HepG2 (cell line): ENCODE data around the gene EMC9. TPM values are rescaled to one million over a fixed set of nuclear protein-coding genes. Genes with fewer than 3 reads are reported as not detected.

Source experiments
- ETV5 ChIP-seq: IDR thresholded peaks from 2 replicates; pipeline ENCODE4 v1.6.1; 2018; ENCODE audit warnings: missing biosample characterization, missing genetic modification reagents, inconsistent platforms, borderline replicate concordance
- HMGA1 ChIP-seq: sonication (generic); formaldehyde crosslinking; conservative IDR thresholded peaks from 2 replicates; pipeline ENCODE4 v1.4.0; 2020; ENCODE audit warnings: missing genetic modification reagents
- MLLT10 ChIP-seq: sonication (generic); formaldehyde crosslinking; IDR thresholded peaks from 2 replicates; pipeline ENCODE4 v1.4.0; 2020; ENCODE audit warnings: missing genetic modification reagents
- NFYC ChIP-seq: IDR thresholded peaks from 2 replicates; pipeline ENCODE4 v1.6.1; 2016; ENCODE audit warnings: missing genetic modification reagents, missing compliant biosample characterization
- POGZ ChIP-seq: sonication (generic); formaldehyde crosslinking; IDR thresholded peaks from 2 replicates; pipeline ENCODE4 v1.4.0; 2020; ENCODE audit warnings: mild to moderate bottlenecking, missing genetic modification reagents
- PRMT3 ChIP-seq: sonication (generic); formaldehyde crosslinking; IDR thresholded peaks from 2 replicates; pipeline ENCODE4 v1.8.1; 2022; ENCODE audit warnings: low read depth, mild to moderate bottlenecking, moderate library complexity, missing genetic modification reagents, borderline replicate concordance
- SIX1 ChIP-seq: sonication (generic); formaldehyde crosslinking; IDR thresholded peaks from 2 replicates; pipeline ENCODE4 v1.4.0; 2020; ENCODE audit warnings: missing genetic modification reagents, borderline replicate concordance
- SMC3 ChIP-seq: IDR thresholded peaks from 2 replicates; pipeline ENCODE4 v1.6.1; 2011; ENCODE audit warnings: low read length, improper control_type of control experiment
- SP140L ChIP-seq: sonication (generic); formaldehyde crosslinking; IDR thresholded peaks from 2 replicates; pipeline ENCODE4 v1.4.0; 2020; ENCODE audit warnings: missing genetic modification reagents, borderline replicate concordance
- STAT5B ChIP-seq: sonication (generic); formaldehyde crosslinking; IDR thresholded peaks from 2 replicates; pipeline ENCODE4 v1.4.0; 2020; ENCODE audit warnings: missing genetic modification reagents
- ZNF383 ChIP-seq: sonication (generic); formaldehyde crosslinking; IDR thresholded peaks from 2 replicates; pipeline ENCODE4 v1.4.0; 2020; ENCODE audit warnings: missing genetic modification reagents, mild to moderate bottlenecking, borderline replicate concordance
- ZNF431 ChIP-seq: sonication (generic); formaldehyde crosslinking; IDR thresholded peaks from 2 replicates; pipeline ENCODE4 v1.9.0; 2022; ENCODE audit warnings: missing genetic modification reagents, low read depth, mild to moderate bottlenecking, borderline replicate concordance
- ZNF451 ChIP-seq: sonication (generic); formaldehyde crosslinking; IDR thresholded peaks from 2 replicates; pipeline ENCODE4 v1.5.0; 2020; ENCODE audit warnings: mild to moderate bottlenecking, missing genetic modification reagents
- ZSCAN25 ChIP-seq: sonication (generic); formaldehyde crosslinking; IDR thresholded peaks from 2 replicates; pipeline ENCODE4 v1.8.0; 2022; ENCODE audit warnings: mild to moderate bottlenecking, missing genetic modification reagents
- polyA plus RNA-seq, 8 experiments: library from polyadenylated mRNA; depleted of rRNA in 3 of 8; stranded (reverse) in 7 of 8; unstranded in 1 of 8; fragments of >200 nt; fragmentation: Illumina TruSeq in 4 of 8; extraction: Trizol in 4 of 8; gene quantifications; 2 replicates each; pipeline versions ENCODE4 v1.2.1 to v1.2.3, GENCODE V29; 2011 to 2016; ENCODE audit warnings: low read depth in 4 of 8, missing spikeins in 1 of 8, mixed read lengths in 1 of 8; ENCODE audit not compliant: insufficient read depth in 1 of 8
- total RNA-seq, 5 experiments: library from RNA; depleted of rRNA; stranded (reverse); fragments of >200 nt; fragmentation: Illumina TruSeq; extraction: Trizol; gene quantifications; 2 replicates each; pipeline ENCODE4 v1.2.3, GENCODE V29; 2016; ENCODE audit warnings: low read depth in 1 of 5
- TF ChIP-seq, protein P1 (sequence below): sonication (generic); formaldehyde crosslinking; IDR thresholded peaks from 2 replicates; pipeline ENCODE4 v1.9.0; 2022; ENCODE audit warnings: low read depth, missing genetic modification reagents
- TF ChIP-seq, protein P2 (sequence below): sonication (generic); formaldehyde crosslinking; IDR thresholded peaks from 2 replicates; pipeline ENCODE4 v1.8.1; 2023; ENCODE audit warnings: mild to moderate bottlenecking, moderate library complexity, missing genetic modification reagents
- TF ChIP-seq, protein P3 (sequence below): sonication (generic); formaldehyde crosslinking; conservative IDR thresholded peaks from 2 replicates; pipeline ENCODE4 v1.8.1; 2023; ENCODE audit warnings: missing genetic modification reagents
- TF ChIP-seq, protein P4 (sequence below): sonication (generic); formaldehyde crosslinking; IDR thresholded peaks from 2 replicates; pipeline ENCODE4 v1.9.0; 2021; ENCODE audit warnings: missing genetic modification reagents, borderline replicate concordance
- TF ChIP-seq, protein P5 (sequence below): sonication (generic); formaldehyde crosslinking; IDR thresholded peaks from 2 replicates; pipeline ENCODE4 v1.4.0; 2020; ENCODE audit warnings: mild to moderate bottlenecking, missing genetic modification reagents
- TF ChIP-seq, protein P6 (sequence below): sonication (generic); formaldehyde crosslinking; conservative IDR thresholded peaks from 2 replicates; pipeline ENCODE4 v1.8.0; 2022; ENCODE audit warnings: missing genetic modification reagents

EMC9 gene
- total and polyA plus RNA-seq, 2 of the 13 experiments (the other 11 are each of a cell fraction or from before 2014, with no cell fraction given), result 60.5 to 78.7 TPM

DNA sequence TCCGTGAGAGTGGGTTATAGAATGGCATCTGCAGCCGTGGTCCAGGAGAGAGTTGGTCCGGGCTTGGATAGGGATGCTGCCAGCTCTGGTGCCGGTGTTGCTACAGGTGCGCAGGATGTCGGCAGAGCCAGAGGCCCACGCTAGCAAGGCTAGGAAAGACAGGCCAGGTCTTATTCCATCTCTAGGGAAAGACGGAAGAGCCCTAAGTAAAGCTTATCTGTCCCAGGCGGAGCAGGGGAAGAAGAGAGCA, 5.9 kb downstream of the EMC9 start (continued):
- no peak for TF ChIP-seq ZSCAN25
- TF ChIP-seq, protein P1, sequence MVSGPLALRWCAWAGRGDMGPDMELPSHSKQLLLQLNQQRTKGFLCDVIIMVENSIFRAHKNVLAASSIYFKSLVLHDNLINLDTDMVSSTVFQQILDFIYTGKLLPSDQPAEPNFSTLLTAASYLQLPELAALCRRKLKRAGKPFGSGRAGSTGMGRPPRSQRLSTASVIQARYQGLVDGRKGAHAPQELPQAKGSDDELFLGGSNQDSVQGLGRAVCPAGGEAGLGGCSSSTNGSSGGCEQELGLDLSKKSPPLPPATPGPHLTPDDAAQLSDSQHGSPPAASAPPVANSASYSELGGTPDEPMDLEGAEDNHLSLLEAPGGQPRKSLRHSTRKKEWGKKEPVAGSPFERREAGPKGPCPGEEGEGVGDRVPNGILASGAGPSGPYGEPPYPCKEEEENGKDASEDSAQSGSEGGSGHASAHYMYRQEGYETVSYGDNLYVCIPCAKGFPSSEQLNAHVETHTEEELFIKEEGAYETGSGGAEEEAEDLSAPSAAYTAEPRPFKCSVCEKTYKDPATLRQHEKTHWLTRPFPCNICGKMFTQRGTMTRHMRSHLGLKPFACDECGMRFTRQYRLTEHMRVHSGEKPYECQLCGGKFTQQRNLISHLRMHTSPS (CRISPR knock-in tag), result no peak
- TF ChIP-seq ZNF431, result no peak
- TF ChIP-seq, protein P2, sequence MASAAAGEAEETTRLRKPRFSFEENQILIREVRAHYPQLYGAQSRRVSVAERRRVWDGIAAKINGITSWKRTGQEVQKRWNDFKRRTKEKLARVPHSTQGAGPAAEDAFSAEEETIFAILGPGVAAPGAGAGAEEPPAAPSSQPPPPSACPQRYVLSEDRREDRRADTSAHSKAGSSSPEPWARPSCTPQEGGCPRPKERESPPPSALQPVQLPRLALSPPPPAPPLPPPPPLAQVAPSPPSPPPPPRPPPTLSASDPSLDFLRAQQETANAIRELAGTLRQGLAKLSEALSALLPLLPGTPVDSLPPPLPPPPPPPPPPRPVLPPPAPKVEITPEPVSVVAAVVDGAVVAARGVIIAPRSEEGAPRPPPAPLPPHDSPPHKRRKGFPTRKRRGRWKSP (CRISPR knock-in tag), result no peak
- TF ChIP-seq SIX1, result 0 out of 2 replicates have a peak, but pooled peaks have one; percentile 1
- TF ChIP-seq SP140L, result no peak
- TF ChIP-seq, protein P3, sequence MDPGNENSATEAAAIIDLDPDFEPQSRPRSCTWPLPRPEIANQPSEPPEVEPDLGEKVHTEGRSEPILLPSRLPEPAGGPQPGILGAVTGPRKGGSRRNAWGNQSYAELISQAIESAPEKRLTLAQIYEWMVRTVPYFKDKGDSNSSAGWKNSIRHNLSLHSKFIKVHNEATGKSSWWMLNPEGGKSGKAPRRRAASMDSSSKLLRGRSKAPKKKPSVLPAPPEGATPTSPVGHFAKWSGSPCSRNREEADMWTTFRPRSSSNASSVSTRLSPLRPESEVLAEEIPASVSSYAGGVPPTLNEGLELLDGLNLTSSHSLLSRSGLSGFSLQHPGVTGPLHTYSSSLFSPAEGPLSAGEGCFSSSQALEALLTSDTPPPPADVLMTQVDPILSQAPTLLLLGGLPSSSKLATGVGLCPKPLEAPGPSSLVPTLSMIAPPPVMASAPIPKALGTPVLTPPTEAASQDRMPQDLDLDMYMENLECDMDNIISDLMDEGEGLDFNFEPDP, result no peak
- TF ChIP-seq NFYC (CRISPR knock-in tag), result no peak
- TF ChIP-seq, protein P4, sequence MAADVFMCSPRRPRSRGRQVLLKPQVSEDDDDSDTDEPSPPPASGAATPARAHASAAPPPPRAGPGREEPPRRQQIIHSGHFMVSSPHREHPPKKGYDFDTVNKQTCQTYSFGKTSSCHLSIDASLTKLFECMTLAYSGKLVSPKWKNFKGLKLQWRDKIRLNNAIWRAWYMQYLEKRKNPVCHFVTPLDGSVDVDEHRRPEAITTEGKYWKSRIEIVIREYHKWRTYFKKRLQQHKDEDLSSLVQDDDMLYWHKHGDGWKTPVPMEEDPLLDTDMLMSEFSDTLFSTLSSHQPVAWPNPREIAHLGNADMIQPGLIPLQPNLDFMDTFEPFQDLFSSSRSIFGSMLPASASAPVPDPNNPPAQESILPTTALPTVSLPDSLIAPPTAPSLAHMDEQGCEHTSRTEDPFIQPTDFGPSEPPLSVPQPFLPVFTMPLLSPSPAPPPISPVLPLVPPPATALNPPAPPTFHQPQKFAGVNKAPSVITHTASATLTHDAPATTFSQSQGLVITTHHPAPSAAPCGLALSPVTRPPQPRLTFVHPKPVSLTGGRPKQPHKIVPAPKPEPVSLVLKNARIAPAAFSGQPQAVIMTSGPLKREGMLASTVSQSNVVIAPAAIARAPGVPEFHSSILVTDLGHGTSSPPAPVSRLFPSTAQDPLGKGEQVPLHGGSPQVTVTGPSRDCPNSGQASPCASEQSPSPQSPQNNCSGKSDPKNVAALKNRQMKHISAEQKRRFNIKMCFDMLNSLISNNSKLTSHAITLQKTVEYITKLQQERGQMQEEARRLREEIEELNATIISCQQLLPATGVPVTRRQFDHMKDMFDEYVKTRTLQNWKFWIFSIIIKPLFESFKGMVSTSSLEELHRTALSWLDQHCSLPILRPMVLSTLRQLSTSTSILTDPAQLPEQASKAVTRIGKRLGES (CRISPR knock-in tag), result no peak
- TF ChIP-seq ZNF451 (CRISPR knock-in tag), result no peak
- TF ChIP-seq PRMT3 (CRISPR knock-in tag), result no peak
- TF ChIP-seq ZNF383 (CRISPR knock-in tag), result no peak
- no peak for TF ChIP-seq POGZ (CRISPR knock-in tag)
- TF ChIP-seq, protein P5, sequence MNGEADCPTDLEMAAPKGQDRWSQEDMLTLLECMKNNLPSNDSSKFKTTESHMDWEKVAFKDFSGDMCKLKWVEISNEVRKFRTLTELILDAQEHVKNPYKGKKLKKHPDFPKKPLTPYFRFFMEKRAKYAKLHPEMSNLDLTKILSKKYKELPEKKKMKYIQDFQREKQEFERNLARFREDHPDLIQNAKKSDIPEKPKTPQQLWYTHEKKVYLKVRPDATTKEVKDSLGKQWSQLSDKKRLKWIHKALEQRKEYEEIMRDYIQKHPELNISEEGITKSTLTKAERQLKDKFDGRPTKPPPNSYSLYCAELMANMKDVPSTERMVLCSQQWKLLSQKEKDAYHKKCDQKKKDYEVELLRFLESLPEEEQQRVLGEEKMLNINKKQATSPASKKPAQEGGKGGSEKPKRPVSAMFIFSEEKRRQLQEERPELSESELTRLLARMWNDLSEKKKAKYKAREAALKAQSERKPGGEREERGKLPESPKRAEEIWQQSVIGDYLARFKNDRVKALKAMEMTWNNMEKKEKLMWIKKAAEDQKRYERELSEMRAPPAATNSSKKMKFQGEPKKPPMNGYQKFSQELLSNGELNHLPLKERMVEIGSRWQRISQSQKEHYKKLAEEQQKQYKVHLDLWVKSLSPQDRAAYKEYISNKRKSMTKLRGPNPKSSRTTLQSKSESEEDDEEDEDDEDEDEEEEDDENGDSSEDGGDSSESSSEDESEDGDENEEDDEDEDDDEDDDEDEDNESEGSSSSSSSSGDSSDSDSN (CRISPR knock-in tag), result no peak
- no peak for TF ChIP-seq STAT5B
- no peak for TF ChIP-seq MLLT10 (CRISPR knock-in tag)
- TF ChIP-seq SMC3, result no peak
- 0 out of 2 replicates have a peak, but pooled peaks have one; percentile 81 for TF ChIP-seq HMGA1 (CRISPR knock-in tag)
- no peak for TF ChIP-seq ETV5
- TF ChIP-seq, protein P6, sequence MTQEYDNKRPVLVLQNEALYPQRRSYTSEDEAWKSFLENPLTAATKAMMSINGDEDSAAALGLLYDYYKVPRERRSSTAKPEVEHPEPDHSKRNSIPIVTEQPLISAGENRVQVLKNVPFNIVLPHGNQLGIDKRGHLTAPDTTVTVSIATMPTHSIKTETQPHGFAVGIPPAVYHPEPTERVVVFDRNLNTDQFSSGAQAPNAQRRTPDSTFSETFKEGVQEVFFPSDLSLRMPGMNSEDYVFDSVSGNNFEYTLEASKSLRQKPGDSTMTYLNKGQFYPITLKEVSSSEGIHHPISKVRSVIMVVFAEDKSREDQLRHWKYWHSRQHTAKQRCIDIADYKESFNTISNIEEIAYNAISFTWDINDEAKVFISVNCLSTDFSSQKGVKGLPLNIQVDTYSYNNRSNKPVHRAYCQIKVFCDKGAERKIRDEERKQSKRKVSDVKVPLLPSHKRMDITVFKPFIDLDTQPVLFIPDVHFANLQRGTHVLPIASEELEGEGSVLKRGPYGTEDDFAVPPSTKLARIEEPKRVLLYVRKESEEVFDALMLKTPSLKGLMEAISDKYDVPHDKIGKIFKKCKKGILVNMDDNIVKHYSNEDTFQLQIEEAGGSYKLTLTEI (CRISPR knock-in tag), result no peak
